OCI-LY3 (cell line): Measurements from ENCODE around the gene OSCP1.
"Not testable (repeated sequence)": the region's sequence is repeated elsewhere in the genome, so short reads cannot be mapped to it uniquely, and the experiment has no call there.

Experiments
- H2AFZ ChIP-seq: fragments of 200-600, 300-600 bp; shearing (Covaris generic); 2 replicates; pipeline ENCODE4 v1.6.0; 2014; ENCODE audit warnings: antibody characterized with exemption, low read depth, low read length
- H3K27ac ChIP-seq: fragments of 200-600, 300-600 bp; sonication (generic); 2 replicates; pipeline ENCODE4 v1.5.1; 2014; ENCODE audit warnings: mild to moderate bottlenecking, low read length, moderate library complexity, mixed read lengths
- H3K27me3 ChIP-seq: fragments of 200-600, 300-600 bp; sonication (generic); 2 replicates; pipeline ENCODE4 v1.6.1; 2014; ENCODE audit warnings: low read depth, low read length, mixed read lengths
- H3K36me3 ChIP-seq: fragments of 200-600, 300-600 bp; sonication (generic); replicated peaks from 2 replicates; pipeline ENCODE3; 2014; ENCODE audit warnings: low read depth, low read length, mixed read lengths
- H3K4me1 ChIP-seq: fragments of 300-600, 200-600 bp; sonication (generic); 2 replicates; pipeline ENCODE4 v1.6.1; 2014; ENCODE audit warnings: low read length, mixed read lengths
- H3K4me2 ChIP-seq: fragments of 200-600, 300-600 bp; sonication (generic); 2 replicates; pipeline ENCODE4 v1.6.1; 2014; ENCODE audit warnings: low read length, mixed read lengths
- H3K4me3 ChIP-seq: fragments of 300-600, 200-600 bp; sonication (generic); 2 replicates; pipeline ENCODE4 v1.5.1; 2014; ENCODE audit warnings: antibody characterized with exemption, mild to moderate bottlenecking, low read length, moderate library complexity
- H3K79me2 ChIP-seq: fragments of 300-600, 200-600 bp; shearing (Covaris generic); 2 replicates; pipeline ENCODE4 v1.6.1; 2014; ENCODE audit warnings: mild to moderate bottlenecking, low read length, mixed read lengths
- H3K9ac ChIP-seq: fragments of 300-600, 200-600 bp; shearing (Covaris generic); 2 replicates; pipeline ENCODE4 v1.6.0; 2014; ENCODE audit warnings: mild to moderate bottlenecking, low read length, moderate library complexity
- H3K9me3 ChIP-seq: fragments of 200-600, 300-600 bp; shearing (Covaris generic); 2 replicates; pipeline ENCODE4 v1.6.1; 2014; ENCODE audit warnings: low read length, mixed read lengths; ENCODE audit not compliant: insufficient read depth
- H4K20me1 ChIP-seq: fragments of 200-600, 300-600 bp; sonication (generic); 2 replicates; pipeline ENCODE4 v1.6.1; 2016; ENCODE audit warnings: low read length, mixed read lengths; ENCODE audit not compliant: insufficient read depth
- CTCF ChIP-seq: fragments of 200-600, 300-600 bp; sonication (generic); IDR thresholded peaks from 2 replicates; pipeline ENCODE4 v1.5.1; 2014; ENCODE audit warnings: antibody characterized with exemption, low read length, low read depth
- EZH2phosphoT487 ChIP-seq: fragments of 200-600 bp; shearing (Covaris generic); IDR thresholded peaks from 2 replicates; pipeline ENCODE4 v1.6.1; 2018; ENCODE audit warnings: antibody characterized with exemption, mixed run types, low read depth

Gene OSCP1

DNA sequence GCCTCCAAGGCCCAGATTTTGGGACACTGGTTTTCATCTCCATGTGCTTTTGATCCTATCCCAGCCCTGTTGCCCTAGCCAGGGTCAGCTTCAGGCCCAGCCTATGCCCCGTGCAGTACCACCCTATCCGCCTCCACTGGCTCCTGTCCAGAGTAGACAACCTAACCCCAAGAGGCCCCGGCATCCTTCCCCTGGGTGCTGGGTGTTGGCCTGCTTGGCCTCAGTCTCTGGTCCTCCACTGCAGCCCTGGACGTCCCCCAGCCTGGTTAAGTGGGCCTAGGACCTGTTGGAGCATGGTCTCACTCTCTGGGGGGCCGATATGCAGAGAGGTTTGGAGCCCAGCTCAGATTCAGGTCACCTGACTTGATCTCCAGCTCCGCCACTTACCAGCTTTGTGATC is 30.8 kb upstream of the OSCP1 start:
- no peak for TF ChIP-seq EZH2phosphoT487
- no peak for TF ChIP-seq CTCF
- Histone ChIP-seq H3K4me1 (peaks cover 3% of the 10 kb centered on the region), H3K4me2 (no peak overlapping the region), H3K27ac (no peak overlapping the region), H2AFZ (no peak overlapping the region), H3K27me3 (0 out of 2 replicates have a peak, but pooled peaks cover 4% of the 10 kb centered on the region), H3K36me3 (no peaks in the 10 kb centered on the region), H4K20me1 (no peaks in the 10 kb centered on the region), H3K9ac (no peak overlapping the region), H3K4me3 (no peak overlapping the region), H3K79me2 (no peaks in the 10 kb centered on the region), H3K9me3 (no peaks in the 10 kb centered on the region)

GRCh38 chr1:36480161-36480560 is 29.9 kb upstream of the OSCP1 start:
- Histone ChIP-seq H3K27me3 (0 out of 2 replicates have a peak, but pooled peaks cover 4% of the 10 kb centered on the region), H3K4me1 (no peaks in the 10 kb centered on the region), H3K79me2 (no peaks in the 10 kb centered on the region), H4K20me1 (no peaks in the 10 kb centered on the region), H3K27ac (no peak overlapping the region), H3K36me3 (no peaks in the 10 kb centered on the region), H3K4me3 (no peak overlapping the region), H3K9ac (no peak overlapping the region), H3K4me2 (no peak overlapping the region), H2AFZ (no peak overlapping the region), H3K9me3 (no peaks in the 10 kb centered on the region)
- TF ChIP-seq CTCF (no peak), EZH2phosphoT487 (no peak)

- Histone ChIP-seq H3K79me2 (no peaks in the 10 kb centered on the region), H2AFZ (no peak overlapping the region), H3K27ac (no peak overlapping the region), H3K4me1 (peaks cover 3% of the 10 kb centered on the region), H3K4me3 (no peak overlapping the region), H3K9me3 (no peaks in the 10 kb centered on the region), H3K9ac (no peak overlapping the region), H3K4me2 (no peak overlapping the region), H4K20me1 (no peaks in the 10 kb centered on the region), H3K36me3 (no peaks in the 10 kb centered on the region), H3K27me3 (0 out of 2 replicates have a peak, but pooled peaks cover 4% of the 10 kb centered on the region)
- TF ChIP-seq CTCF (no peak), EZH2phosphoT487 (no peak)
Measured at GRCh38 chr1:36479505-36480051, 29.3 kb upstream of the OSCP1 start.

- H3K4me2 ChIP-seq, H2AFZ ChIP-seq, H3K27ac ChIP-seq, H3K79me2 ChIP-seq, H3K9ac ChIP-seq, H3K36me3 ChIP-seq, H4K20me1 ChIP-seq, H3K27me3 ChIP-seq, H3K9me3 ChIP-seq, H3K4me3 ChIP-seq: not testable (repeated sequence)
- H3K4me1 ChIP-seq, result peaks cover 14% of the 10 kb centered on the region
Measured at GRCh38 chr1:36477615-36478014, 27.4 kb upstream of the OSCP1 start.

DNA sequence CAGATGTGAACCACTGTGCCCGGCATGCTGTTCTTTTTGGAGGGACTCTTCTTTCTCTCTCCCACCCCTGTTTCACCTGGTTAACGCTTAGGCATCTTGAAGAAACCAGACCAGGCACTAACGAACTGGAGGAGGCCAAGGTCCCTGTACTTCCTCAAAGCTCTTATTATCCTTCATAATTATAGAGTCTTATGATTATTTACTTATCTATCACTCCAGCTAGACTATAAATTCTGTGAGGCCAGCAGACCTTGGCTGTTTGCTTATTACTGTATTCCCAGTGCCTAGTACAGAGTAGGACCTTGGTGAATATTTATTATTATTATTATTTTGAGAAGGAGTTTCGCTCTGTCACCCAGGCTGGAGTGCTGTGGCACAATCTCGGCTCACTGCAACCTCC is 26.7 kb upstream of the OSCP1 start:
- TF ChIP-seq CTCF (no peak), EZH2phosphoT487 (no peak)
- Histone ChIP-seq H3K27ac (no peak overlapping the region), H3K36me3 (no peaks in the 10 kb centered on the region), H3K4me3 (no peak overlapping the region), H4K20me1 (no peaks in the 10 kb centered on the region), H3K4me1 (peaks cover 14% of the 10 kb centered on the region), H3K9me3 (no peaks in the 10 kb centered on the region), H3K9ac (no peak overlapping the region), H2AFZ (no peak overlapping the region), H3K79me2 (no peaks in the 10 kb centered on the region), H3K4me2 (no peak overlapping the region), H3K27me3 (0 out of 2 replicates have a peak, but pooled peaks cover 4% of the 10 kb centered on the region)
